ENCODE measurements around the gene CTDSPL.

- TF ChIP-seq POLR2AphosphoS5 (IDR thresholded peaks at IDR 0.05) (no peak), CTCF (IDR thresholded peaks at IDR 0.05) (no peak), POLR2A (IDR thresholded peaks at IDR 0.05) (no peak)
Observed at GRCh38 chr3:37999836-38000235, 138.2 kb downstream of the CTDSPL start.

All from prostate gland (tissue), 2 donors.